GM12875 (cell line): ENCODE data around the gene FAM135A.

Source experiments
- H3K4me3 ChIP-seq: one replicate; pipeline ENCODE4 v1.5.1; 2011; ENCODE audit warnings: low read depth, low read length, control low read depth
- CTCF ChIP-seq: IDR thresholded peaks from 2 replicates; pipeline ENCODE4 v1.5.1; 2011; ENCODE audit warnings: low read depth, mild to moderate bottlenecking, control low read depth, inconsistent platforms, low read length, moderate library complexity, borderline replicate concordance; ENCODE audit not compliant: insufficient read depth

FAM135A gene

GRCh38 chr6:70412252-70413113 lies 825 bp upstream of the FAM135A start:
- peak overlapping the region; percentile 71 for H3K4me3 ChIP-seq
- TF ChIP-seq CTCF: no peak

GRCh38 chr6:70413992-70414494 lies 735 bp downstream of the FAM135A start:
- peak overlapping the region; percentile 94 for H3K4me3 ChIP-seq
- no peak for TF ChIP-seq CTCF

- H3K4me3 ChIP-seq: peak overlapping the region; percentile 94
- no peak for TF ChIP-seq CTCF
Measured at GRCh38 chr6:70414813-70415212, 1.5 kb downstream of the FAM135A start.

GRCh38 chr6:70415247-70415646 lies 1.9 kb downstream of the FAM135A start:
- peak overlapping the region; percentile 94 for H3K4me3 ChIP-seq
- no peak for TF ChIP-seq CTCF

- H3K4me3 ChIP-seq: no peak overlapping the region
- no peak for TF ChIP-seq CTCF
Measured at GRCh38 chr6:70415660-70416059, 2.4 kb downstream of the FAM135A start.

GRCh38 chr6:70421509-70421908 lies 8.2 kb downstream of the FAM135A start:
- H3K4me3 ChIP-seq: no peak overlapping the region
- no peak for TF ChIP-seq CTCF

- no peak overlapping the region for H3K4me3 ChIP-seq
- TF ChIP-seq CTCF: no peak
Measured at GRCh38 chr6:70423189-70424134, 10.2 kb downstream of the FAM135A start.
